ENCODE results near the gene NKAIN1.

The NKAIN1 gene

GRCh38 chr1:31249854-31250253, 10.2 kb upstream of the NKAIN1 start:
- Histone ChIP-seq H3F3A (ENCODE audit: insufficient read depth, low read length) (no peaks in the 10 kb centered on the region), H3K27ac (ENCODE audit: low read depth, low read length, poor library complexity, severe bottlenecking) (no peak overlapping the region), H4K20me1 (ENCODE audit: insufficient read depth, low read length) (no peaks in the 10 kb centered on the region), H3K27me3 (ENCODE audit: insufficient read depth, low read length) (no peaks in the 10 kb centered on the region), H3K9me3 (ENCODE audit: low read length) (no peaks in the 10 kb centered on the region), H2AFZ (ENCODE audit: low read length) (no peak overlapping the region), H3K36me3 (ENCODE audit: insufficient read depth, low read length) (no peaks in the 10 kb centered on the region), H3K4me3 (ENCODE audit: low read depth, low read length, poor library complexity, severe bottlenecking) (no peak overlapping the region), H3K79me2 (ENCODE audit: insufficient read depth, low read length) (no peaks in the 10 kb centered on the region), H3K9ac (ENCODE audit: low read length) (no peak overlapping the region), H3K4me1 (ENCODE audit: insufficient read depth, low read length, severe bottlenecking) (no peaks in the 10 kb centered on the region), H3K4me2 (ENCODE audit: low read length) (no peak overlapping the region), H3K9me2 (ENCODE audit: low read depth, low read length) (no peaks in the 10 kb centered on the region)
- TF ChIP-seq EZH2 (IDR thresholded peaks at IDR 0.05; ENCODE audit: borderline replicate concordance, low read length) (no peak), CTCF (IDR thresholded peaks at IDR 0.05; ENCODE audit: low read length) (no peak)

GRCh38 chr1:31248276-31248675, 8.6 kb upstream of the NKAIN1 start:
- no peaks in the 10 kb centered on the region for H3K36me3 ChIP-seq (ENCODE audit: insufficient read depth, low read length)
- no peaks in the 10 kb centered on the region for H3K9me3 ChIP-seq (ENCODE audit: low read length)
- H3K9me2 ChIP-seq (ENCODE audit: low read depth, low read length) = no peaks in the 10 kb centered on the region
- no peaks in the 10 kb centered on the region for H3F3A ChIP-seq (ENCODE audit: insufficient read depth, low read length)
- TF ChIP-seq CTCF (IDR thresholded peaks at IDR 0.05; ENCODE audit: low read length) = no peak
- TF ChIP-seq EZH2 (IDR thresholded peaks at IDR 0.05; ENCODE audit: borderline replicate concordance, low read length) = no peak
- H3K4me1 ChIP-seq (ENCODE audit: insufficient read depth, low read length, severe bottlenecking) = no peaks in the 10 kb centered on the region
- H3K27me3 ChIP-seq (ENCODE audit: insufficient read depth, low read length) = no peaks in the 10 kb centered on the region
- H4K20me1 ChIP-seq (ENCODE audit: insufficient read depth, low read length) = no peaks in the 10 kb centered on the region
- H3K4me2 ChIP-seq (ENCODE audit: low read length) = no peak overlapping the region
- H3K79me2 ChIP-seq (ENCODE audit: insufficient read depth, low read length) = no peaks in the 10 kb centered on the region
- H3K27ac ChIP-seq (ENCODE audit: low read depth, low read length, poor library complexity, severe bottlenecking) = no peak overlapping the region
- no peak overlapping the region for H3K4me3 ChIP-seq (ENCODE audit: low read depth, low read length, poor library complexity, severe bottlenecking)
- H3K9ac ChIP-seq (ENCODE audit: low read length) = no peak overlapping the region
- no peak overlapping the region for H2AFZ ChIP-seq (ENCODE audit: low read length)

DNA sequence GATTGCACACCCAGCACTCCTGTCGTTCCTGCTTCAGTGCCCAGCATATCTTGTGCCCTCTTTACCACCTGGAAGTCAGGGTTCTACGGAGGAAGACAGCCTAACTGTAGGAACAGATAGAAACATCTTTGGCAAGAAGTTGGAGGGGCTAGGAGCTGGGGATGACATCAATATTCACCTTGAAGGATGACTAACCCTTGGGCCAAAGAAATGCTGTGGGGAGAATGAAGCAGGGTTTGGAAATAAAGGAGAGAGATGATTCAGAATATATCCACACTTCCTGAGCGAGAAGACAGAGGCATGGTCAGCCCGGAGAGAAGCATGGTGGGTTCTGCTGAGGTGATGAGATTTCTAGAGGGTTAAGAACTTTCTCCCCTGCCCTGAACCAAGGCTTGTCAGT, 4.6 kb upstream of the NKAIN1 start:
- TF ChIP-seq CTCF (IDR thresholded peaks at IDR 0.05; ENCODE audit: low read length) = no peak
- no peak for TF ChIP-seq EZH2 (IDR thresholded peaks at IDR 0.05; ENCODE audit: borderline replicate concordance, low read length)
- H3K27me3 ChIP-seq (ENCODE audit: insufficient read depth, low read length) = peaks cover 8% of the 10 kb centered on the region; the same call in 1 of the 2 replicates
- H3K27ac ChIP-seq (ENCODE audit: low read depth, low read length, poor library complexity, severe bottlenecking) = no peak overlapping the region
- no peak overlapping the region for H3K9ac ChIP-seq (ENCODE audit: low read length)
- no peaks in the 10 kb centered on the region for H3F3A ChIP-seq (ENCODE audit: insufficient read depth, low read length)
- H4K20me1 ChIP-seq (ENCODE audit: insufficient read depth, low read length) = no peaks in the 10 kb centered on the region
- H3K4me3 ChIP-seq (ENCODE audit: low read depth, low read length, poor library complexity, severe bottlenecking) = no peak overlapping the region
- no peak overlapping the region for H2AFZ ChIP-seq (ENCODE audit: low read length)
- H3K36me3 ChIP-seq (ENCODE audit: insufficient read depth, low read length) = no peaks in the 10 kb centered on the region
- no peaks in the 10 kb centered on the region for H3K79me2 ChIP-seq (ENCODE audit: insufficient read depth, low read length)
- no peaks in the 10 kb centered on the region for H3K9me3 ChIP-seq (ENCODE audit: low read length)
- H3K4me1 ChIP-seq (ENCODE audit: insufficient read depth, low read length, severe bottlenecking) = no peaks in the 10 kb centered on the region
- no peaks in the 10 kb centered on the region for H3K9me2 ChIP-seq (ENCODE audit: low read depth, low read length)
- no peak overlapping the region for H3K4me2 ChIP-seq (ENCODE audit: low read length)
